AG09319 (cell line): ENCODE data around the gene NUDT14.

Experiments used
- DNase-seq: peaks from one replicate; pipeline ENCODE4 v3.0.0-alpha.2; 2010; ENCODE audit warnings: low read depth; ENCODE audit errors: extremely low read depth
- CTCF ChIP-seq: IDR thresholded peaks from 2 replicates; pipeline ENCODE4 v1.5.1; 2011; ENCODE audit warnings: low read depth, mild to moderate bottlenecking, inconsistent platforms, low read length, moderate library complexity

The NUDT14 gene

GRCh38 chr14:105123064-105123665 lies 57.9 kb downstream of the NUDT14 start:
- no peak for DNase-seq
- TF ChIP-seq CTCF = no peak
